G401.6 (cell line): ENCODE results near the gene RAD21L1.
"Not testable (repeated sequence)": the region's sequence is repeated elsewhere in the genome, so short reads cannot be mapped to it uniquely, and the experiment has no call there.

Experiments used
- FAIRE-seq: peaks from 2 replicates; lab custom pipeline; 2012; peaks lifted over from hg19 to GRCh38; lab: Jason Lieb, UNC

RAD21L1 gene

DNA sequence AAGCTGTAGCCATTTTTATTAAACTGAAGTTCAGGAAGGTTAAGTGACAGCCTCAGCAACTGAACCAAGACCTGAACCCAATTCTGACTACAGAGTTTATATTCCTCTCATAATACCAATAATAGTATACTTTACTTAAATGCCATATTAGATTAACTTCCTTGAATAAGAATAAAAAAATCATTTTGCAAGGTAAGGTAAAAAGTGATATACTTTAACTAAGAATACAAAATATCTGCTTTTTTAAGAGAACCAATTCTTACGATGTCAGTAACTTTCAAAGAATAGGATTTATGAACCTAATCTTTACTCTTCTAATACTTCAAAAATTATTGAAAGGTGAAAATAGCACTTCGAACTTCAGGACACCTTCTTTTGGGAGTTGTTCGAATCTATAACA is 3.7 kb downstream of the RAD21L1 start:
- FAIRE-seq, result no peak

DNA sequence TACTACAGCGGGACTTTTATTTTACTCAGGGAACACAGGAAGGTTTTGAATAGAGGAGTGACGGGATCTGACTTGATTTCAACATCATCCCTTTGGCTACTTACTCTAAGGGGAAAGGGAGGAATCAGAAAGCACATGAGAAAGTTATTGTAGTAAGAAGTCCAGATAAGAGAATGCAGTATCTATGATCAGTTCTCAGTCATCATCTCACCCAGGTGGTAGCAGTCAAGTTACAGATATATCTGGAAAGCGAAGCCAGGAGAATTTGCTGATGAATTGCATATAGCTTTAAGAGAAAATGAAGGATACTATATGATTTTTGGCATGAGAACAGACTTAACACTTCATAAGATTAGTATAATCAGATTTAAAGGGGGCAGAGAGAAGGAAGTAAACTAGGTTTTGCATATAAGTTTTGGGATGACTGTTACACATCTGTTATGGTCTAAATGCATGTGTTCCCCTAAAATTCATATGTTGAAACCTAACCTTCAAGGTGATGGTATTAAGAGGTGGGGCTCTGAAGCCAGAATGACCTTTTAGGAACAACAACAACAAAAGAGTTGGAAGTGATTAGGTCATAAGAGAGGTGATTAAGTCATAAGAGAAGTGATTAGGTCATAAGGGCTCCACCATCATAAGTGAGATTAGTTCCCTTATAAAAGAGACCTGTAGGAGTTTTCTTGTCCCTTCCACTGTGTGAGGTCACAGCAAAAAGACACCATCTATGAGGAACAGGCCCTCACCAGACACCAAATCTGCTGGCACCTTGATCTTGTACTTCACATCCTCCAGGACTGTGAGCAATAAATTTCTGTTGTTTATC is 6.7 kb downstream of the RAD21L1 start:
- no peak for FAIRE-seq

DNA sequence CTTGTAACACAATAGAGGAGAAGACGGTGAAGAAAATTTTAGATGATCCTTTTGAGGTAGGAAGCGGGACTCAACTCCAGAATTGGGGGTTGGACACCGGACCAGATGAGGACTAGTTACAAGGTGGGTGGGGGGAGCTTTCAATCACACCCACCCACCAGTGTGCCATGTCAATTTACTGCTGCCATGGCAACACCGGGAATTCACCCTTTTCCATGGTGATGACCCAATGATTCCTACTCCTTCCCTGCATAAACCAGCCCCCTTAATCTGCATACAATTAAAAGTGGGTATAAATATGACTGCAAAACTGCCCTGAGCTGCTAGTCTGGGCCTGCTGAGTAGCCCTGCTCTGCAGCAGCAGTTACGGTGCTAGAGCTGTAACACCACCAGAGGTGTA is 14.7 kb downstream of the RAD21L1 start:
- FAIRE-seq, result no peak

DNA sequence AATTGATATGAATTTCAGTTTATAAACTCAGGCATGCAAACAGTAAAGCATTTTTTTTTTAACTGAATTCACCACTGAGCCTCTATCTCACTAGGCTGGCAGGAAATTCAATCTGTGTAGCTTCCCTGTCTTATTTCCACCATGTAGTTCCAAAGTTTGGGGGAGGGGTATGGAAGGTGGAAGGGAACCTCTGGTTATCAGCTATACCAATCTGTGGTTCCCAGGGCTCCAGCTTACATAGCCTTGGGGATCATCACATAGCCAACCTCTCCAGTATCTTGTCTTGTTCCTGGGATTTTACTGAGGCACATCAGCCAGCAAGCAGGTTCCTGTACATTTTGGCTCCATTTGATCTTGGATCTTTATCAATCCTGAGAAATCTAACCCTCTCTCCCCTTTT is 15.6 kb downstream of the RAD21L1 start:
- no peak for FAIRE-seq

DNA sequence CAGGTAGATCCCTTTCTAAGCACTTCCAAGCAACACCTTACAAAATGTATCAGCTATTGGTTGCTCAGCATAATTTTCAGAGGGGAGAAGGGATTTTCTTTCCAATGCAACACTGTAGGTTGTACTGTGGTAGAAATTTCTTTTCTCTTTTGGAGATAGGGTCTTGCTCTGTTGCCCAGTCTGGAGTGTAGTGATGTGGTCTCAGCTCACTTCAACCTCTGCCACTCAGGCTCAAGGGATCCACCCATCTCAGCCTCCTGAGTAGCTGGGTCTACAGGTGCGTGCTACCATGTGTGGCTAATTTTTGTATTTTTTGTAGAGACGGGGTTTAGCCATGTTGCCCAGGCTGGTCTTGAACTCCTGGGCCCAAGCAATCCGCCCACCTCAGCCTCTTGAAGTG is 16.3 kb downstream of the RAD21L1 start:
- FAIRE-seq, result no peak

DNA sequence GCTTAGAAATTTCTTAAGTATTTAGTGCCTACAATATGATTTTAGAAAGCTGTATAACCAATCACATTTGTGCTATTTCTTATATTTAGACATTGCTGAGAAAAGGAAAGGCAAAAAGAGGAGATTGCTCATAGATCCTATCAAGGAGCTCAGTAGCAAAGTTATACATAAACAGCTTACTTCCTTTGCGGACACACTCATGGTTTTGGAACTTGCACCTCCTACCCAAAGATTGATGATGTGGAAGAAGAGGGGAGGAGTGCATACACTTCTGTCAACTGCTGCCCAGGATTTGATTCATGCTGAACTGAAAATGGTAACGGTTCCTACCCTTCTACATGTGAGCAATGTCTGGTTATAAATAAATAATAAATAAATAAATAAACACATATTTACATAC is 16.7 kb downstream of the RAD21L1 start:
- no peak for FAIRE-seq

DNA sequence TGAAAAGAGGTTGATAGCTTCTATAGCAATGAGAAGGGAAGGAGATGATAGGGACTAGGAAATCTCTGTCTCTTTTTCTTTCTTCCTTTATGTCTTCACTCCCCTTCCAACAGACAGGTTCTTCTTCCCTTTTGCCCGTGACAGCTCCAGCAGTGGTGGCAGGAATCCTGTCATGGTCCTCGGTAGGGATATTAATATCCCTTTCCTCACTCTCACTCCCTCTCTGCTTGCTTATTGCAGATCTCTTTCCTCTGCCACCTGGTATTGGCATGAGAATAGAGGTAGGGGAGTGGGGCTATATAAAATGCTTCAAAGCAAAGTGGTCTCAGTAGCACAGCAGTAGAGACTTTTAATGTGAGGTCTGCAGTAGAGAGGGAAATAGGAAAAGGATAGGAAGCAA is 19.7 kb downstream of the RAD21L1 start:
- no peak for FAIRE-seq

DNA sequence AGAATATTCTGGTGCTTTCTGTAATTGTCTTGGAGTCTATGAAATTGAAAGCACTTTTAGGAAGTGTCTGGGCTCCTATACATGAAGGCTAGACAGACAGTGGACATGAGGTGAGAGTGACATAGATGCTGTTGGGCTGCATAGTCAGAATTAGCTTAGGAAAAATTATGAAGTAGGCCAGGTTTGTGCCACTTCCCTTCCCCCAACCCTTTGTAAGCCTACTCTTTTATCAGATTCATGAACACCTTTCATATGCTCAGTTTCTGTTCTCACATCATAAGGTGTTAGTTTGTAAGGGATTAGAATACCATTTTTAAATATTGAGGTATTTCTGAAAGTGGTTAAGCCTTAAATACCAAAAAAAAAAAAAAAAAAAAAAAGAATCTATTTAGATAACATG is 21.8 kb downstream of the RAD21L1 start:
- no peak for FAIRE-seq

DNA sequence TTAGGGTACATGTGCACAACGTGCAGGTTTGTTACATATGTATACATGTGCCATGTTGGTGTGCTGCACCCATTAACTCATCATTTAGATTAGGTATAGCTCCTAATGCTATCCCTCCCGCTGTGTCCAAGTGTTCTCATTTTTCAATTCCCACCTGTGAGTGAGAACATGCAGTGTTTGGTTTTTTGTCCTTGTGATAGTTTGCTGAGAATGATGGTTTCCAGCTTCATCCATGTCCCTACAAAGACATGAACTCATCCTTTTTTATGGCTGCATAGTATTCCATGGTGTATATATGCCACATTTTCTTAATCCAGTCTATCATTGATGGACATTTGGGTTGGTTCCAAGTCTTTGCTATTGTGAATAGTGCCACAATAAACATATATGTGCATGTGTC is 24.4 kb downstream of the RAD21L1 start:
- FAIRE-seq, result not testable (repeated sequence)

DNA sequence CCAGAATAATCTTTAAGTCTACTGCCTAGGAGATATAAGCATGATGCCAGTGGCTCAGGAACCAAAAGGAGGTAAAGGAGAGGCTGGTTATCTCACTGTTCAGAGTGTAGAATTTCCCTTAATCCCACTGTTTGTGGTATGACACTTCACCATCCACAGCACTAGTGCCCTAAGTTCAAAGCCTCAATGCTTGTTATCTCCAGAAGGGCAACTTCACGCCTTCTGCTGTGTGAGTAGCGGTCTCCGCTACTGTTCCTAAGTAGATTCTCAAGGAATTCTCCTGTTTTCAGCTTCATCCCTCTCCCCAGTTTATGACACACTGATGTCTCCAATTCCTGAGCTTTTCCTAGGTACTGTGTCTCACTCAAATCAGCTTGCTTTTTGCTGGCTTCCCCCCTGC is 26.6 kb downstream of the RAD21L1 start:
- FAIRE-seq, result no peak

DNA sequence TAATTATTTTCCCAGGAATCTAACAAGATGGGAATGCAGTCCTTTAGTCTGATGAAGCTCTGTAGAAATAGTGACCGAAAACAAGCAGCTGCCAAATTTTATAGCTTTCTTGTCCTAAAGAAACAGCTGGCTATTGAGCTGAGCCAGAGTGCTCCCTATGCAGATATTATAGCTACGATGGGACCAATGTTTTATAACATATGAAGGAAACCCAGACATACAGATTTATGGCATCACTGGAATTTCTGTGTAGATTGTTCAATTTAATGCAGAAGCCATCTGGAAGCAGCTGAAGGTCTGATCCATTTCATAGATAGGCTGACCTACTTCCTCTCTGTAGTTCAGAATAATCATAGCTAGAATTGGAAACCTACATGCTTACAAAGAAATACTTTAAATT is 28.4 kb downstream of the RAD21L1 start:
- FAIRE-seq, result no peak

DNA sequence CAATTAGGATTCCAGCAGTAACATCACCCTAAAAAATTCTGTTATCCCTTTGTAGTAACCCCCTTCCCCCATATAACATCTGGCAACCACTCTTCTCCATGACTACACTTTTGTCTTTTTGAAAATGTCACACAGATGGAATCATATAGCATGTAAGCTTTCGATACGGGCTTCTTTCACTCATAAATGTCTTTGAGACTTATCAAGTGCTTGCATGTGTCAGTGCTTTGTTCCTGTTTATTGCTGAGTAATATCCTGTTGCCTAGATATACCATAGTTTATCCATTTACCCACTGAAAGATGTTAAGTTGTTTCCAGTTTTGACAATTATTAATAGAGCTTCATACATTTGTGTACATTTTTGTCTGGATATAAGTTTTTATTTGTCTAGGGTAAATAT is 29.8 kb downstream of the RAD21L1 start:
- FAIRE-seq, result no peak

DNA sequence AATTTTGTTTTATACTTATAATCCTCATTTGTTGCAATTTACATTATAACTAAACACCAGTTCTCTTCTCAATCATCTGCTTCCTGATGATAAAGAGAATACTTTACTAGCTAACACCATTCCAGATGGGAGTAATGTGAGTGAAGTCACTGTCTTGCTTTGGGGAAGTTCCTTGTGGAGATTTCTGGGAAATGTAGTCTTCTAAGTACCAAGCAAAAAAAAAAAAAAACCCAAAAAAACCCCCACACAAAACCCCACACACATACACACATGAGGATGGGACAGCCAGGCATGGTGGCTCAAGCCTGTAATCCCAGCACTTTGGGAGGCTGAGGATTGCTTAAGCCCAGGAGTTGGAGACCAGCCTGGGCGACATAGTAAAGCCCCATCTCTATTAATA is 38.0 kb downstream of the RAD21L1 start:
- no peak for FAIRE-seq

DNA sequence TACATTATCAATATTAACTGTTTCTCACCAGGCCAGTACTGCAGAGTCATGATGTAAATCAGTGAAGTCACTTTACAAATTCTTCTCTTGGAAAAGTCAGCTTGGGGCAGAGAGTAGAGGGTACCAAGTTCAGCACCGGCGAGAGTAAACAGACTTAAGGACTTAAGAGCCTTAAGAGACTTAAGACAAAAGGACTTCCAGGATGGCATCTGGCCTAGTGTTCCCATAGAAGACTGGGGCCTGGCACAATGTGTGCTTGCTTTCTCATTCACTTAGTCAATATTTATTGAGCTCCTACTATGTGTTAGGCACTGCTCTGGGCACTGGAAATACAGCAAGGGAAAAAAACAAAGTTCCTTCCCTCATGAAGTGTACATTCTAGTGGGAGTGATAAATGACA is 38.9 kb downstream of the RAD21L1 start:
- no peak for FAIRE-seq

DNA sequence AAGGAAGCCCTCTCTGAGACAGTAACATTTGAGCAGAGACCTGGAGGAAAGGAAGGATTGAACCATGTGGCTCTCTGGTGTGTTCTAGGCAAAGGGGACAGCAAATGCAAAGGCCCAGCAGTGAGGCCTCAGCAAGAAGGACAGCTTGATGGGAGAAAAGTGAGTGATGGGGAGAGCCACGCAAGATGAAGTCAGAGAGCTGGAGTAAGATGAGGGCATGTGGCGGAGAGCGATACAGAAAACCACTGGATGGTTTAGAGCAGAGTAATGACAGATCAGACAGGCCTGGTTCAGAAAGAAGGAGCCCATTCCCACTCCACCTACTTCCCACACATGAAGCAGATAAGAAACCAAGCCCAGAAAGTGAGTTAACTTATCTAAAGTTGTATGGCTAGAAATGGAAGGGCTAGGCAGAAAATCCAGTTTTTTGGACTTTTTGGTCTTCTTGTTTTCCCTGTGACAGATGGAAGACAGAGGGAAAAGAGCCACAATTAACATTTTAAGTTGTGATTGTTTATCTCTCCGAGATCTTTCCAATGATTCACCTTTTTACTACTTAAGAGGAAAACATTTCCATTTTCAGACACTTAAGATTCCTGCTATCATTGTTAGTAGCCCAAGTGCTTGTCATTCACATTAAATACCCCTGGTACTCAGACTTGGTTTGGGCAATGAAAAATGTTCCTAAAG is 39.5 kb downstream of the RAD21L1 start:
- FAIRE-seq, result no peak

DNA sequence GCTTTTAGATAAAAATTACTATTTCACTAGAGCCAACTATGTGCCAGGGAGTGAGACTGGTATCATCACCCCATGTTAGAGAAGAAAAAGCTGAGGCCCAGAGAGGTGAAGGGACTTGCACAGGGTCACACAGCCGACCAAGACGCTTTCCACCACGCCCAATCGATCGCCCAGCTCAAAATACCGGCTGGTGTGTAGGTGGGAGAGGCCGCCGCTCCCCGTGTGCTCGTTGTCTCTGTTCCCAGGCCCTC is 40.0 kb downstream of the RAD21L1 start:
- FAIRE-seq, result no peak

DNA sequence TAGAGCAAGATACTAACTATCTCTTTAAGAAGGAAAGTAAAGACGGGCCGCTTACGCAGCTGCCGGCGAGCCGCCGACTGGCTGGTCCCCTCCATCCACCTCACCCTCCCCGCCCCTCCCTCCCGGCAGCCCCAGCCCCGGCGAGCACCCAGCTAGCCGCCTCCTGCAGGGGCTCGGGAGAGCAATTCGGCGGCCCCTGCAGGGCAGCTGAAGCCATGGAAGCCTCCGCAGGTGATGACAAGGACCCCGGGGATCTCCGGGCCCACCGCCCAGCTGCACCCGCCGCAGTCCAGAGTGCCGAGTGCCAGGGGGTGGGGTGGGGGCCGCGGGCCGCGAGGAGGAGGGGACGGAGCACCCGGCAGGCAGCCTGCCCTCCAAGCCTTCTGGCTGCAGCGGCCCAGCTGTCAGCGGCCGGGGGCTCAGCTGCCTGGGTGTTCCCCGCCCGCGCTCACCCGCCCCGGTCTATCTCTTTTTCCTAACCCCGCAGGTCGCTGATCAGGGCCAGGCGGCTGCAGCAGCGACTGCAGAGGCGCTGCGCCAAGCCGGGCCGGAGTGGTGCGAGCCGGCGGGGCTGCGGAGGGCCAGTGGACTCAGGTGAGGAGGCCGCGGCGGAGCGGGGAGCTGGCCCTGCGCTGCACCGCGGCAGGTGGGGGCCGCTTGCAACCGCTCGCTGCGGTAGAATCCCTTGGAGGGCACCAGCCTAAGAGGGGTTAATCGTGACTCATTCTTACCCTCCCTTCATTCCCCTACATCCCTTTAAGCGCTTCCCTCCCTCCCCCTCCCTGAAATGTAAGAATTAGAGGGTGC is 40.5 kb downstream of the RAD21L1 start, which contains the start of gene SNPH:
TSS of gene SNPH (plus strand) at position 128 of the 807 bp plus-strand sequence. CDS start 29,946 bp downstream, outside the sequence.
- no peak for FAIRE-seq

DNA sequence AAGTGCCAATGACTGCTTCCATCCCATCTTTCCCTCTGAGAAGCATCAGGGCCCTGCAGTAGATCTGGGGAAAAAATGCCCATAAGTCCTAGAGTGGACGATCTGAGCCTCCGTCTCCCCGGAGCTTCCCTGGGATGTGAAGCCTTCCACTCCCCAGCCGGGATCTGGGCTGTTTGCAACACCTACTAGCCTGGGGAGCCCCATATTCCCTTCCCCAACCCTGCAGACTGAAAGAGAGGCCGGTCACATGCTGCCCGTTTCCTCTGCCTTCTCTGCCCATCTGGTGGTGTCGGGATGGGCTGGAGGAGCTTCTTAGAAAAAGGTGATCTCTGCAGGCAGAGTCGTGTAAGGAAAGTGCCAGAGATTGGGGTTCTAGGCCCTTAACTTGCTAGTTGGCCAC is 41.3 kb downstream of the RAD21L1 start:
- no peak for FAIRE-seq

DNA sequence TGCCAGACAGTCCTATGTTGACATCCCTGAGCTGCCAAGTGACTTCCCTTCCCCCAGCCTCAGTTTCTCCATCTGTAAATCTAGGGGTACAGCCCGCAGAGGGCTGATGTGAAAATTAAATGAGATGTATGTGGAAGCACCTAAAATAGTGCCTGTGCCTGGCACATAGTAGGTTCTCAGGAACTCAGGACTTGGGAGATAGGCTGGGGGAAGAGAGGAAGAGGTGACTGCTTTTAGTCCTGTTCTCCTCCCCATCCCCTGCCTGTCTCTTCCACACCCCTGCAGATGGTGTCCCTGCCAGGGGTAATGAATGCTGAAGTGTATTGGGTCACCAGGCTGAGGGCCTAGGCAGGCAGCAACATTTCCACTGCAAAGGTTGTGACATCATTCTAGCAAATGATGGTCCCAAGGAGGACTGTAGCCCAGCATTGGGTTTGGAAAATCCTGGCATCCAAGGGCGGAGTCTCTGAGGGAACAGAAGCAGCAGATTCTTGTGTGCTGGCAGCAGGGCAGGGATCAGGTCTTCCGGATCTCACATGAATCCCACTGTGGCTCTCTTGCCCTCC is 42.0 kb downstream of the RAD21L1 start:
- FAIRE-seq, result no peak

DNA sequence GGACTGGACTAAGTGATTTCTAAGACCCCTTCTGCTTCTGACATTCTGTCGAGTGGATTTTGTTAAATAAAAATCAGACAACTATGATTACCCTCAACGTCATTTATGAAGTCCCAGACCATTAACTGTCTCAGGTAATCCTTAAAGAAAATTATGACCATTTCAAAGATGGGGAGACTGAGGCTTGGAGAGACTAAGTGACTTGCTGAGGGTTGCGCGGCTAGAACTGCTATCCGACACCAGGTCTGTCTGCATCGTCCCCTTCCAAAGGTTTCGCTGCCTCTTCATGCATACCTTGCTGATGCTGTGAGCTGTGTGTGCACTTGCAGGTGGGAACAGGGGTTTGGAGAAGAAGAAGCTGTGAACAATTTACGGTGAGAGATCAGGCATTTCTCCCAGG is 43.4 kb downstream of the RAD21L1 start:
- FAIRE-seq, result no peak

DNA sequence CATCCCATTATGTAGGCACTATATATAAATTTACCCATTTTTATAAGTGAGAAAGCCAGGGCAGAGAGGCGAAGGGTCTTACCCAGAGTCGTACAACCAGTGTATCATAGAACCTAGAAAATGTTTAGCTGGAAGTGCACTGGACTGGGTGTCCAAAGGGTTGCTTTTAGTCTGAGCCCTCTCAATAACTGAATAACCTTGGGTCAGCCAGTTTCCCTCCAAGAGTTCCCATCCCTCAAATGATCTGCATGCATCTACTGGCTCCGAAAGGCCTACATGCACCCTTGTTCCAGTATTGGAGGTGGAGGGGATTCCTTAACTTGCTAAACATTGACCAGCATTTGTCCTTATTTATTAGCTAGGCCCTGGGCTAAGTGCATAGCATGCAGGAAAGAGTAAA is 44.0 kb downstream of the RAD21L1 start:
- no peak for FAIRE-seq

DNA sequence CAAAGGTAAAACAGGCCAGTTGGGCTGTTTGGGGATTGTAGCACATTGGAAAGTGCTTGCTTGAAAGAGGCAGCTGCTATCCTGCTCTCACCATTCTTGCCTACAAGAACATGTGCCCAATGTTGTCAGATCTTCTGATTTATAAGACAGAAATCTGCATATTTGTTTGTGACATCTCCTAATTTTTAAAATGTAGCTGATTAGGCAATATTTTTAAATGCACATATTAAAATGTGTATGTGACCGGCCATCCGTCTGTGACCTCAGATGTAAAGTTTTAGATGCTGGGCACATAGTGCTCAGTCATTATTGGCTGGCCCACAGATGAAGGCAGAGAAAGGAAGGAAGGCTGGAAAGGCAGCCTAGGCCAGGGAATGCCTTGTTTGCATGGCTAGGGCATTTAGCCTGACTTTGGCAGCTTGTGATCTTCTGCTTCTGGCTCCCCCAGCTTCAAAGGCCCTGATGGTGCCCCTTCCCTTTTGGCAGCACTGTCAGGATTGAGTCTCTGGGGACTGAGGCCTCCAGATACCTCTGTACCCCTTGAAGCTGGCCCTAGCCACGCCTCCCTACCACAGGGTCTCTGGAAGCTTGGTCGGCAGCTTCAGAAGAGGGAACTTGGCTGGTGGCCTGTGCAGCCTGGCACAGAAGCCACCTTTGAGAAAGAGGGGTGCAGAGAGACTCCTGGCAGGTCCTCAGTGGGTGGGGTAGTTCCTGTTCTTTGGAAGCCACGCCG is 46.7 kb downstream of the RAD21L1 start:
- no peak for FAIRE-seq
